ENCODE data around the gene SEZ6.

DNA sequence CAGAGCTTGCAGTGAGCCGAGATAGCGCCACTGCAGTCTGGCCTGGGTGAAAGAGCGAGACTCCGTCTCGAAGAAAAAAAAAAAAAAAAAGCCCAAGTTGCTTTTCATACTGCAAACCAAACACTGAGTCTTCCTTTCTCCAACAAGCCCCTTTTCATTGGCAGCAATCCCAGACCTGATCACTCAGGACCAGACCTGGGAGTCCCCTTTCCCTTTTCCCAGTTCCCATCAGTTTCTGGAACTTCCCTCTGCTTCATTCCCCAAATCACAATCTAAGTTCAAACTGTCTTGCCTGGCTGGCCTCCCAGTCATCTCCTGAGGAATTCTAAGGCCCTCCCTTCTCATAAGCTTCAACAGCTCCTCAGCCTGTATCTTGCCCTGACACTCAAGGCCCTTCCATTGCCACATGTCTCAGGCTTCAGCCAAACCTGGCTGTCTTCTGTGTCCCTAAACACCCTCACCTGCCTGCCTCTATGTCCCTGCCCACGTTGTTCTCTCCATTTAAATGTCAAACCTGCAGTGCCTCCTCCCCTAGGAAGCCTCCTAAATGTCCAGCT is 42.7 kb downstream of the SEZ6 start:
- TF ChIP-seq, protein P1, sequence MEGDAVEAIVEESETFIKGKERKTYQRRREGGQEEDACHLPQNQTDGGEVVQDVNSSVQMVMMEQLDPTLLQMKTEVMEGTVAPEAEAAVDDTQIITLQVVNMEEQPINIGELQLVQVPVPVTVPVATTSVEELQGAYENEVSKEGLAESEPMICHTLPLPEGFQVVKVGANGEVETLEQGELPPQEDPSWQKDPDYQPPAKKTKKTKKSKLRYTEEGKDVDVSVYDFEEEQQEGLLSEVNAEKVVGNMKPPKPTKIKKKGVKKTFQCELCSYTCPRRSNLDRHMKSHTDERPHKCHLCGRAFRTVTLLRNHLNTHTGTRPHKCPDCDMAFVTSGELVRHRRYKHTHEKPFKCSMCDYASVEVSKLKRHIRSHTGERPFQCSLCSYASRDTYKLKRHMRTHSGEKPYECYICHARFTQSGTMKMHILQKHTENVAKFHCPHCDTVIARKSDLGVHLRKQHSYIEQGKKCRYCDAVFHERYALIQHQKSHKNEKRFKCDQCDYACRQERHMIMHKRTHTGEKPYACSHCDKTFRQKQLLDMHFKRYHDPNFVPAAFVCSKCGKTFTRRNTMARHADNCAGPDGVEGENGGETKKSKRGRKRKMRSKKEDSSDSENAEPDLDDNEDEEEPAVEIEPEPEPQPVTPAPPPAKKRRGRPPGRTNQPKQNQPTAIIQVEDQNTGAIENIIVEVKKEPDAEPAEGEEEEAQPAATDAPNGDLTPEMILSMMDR (IDR thresholded peaks at IDR 0.05), result no peak
- no peak for TF ChIP-seq POLR2A (IDR thresholded peaks at IDR 0.05)
